Neural cell (in vitro differentiated cells): ENCODE measurements around the gene STX5. TPM values are rescaled to one million over a fixed set of nuclear protein-coding genes. Genes with fewer than 3 reads are reported as not detected.

ENCODE experiments used
- H2AFZ ChIP-seq: fragments of 200-600, 300-800 bp; sonication (generic), shearing (Covaris generic); 2 replicates; pipeline ENCODE4 v1.6.0; 2014; ENCODE audit warnings: low read depth, mild to moderate bottlenecking, antibody characterized with exemption, low read length, moderate library complexity
- H3F3A ChIP-seq: fragments of 200-600 bp; shearing (Covaris generic); 2 replicates; pipeline ENCODE4 v1.6.1; 2016; ENCODE audit warnings: mild to moderate bottlenecking, moderate library complexity, mixed read lengths, antibody characterized with exemption, low read length; ENCODE audit not compliant: insufficient read depth, poor library complexity, severe bottlenecking
- H3K27ac ChIP-seq: fragments of 200-600, 300-800 bp; sonication (generic), shearing (Covaris generic); 2 replicates; pipeline ENCODE4 v1.5.1; 2014; ENCODE audit warnings: mild to moderate bottlenecking, low read length, moderate library complexity
- H3K27me3 ChIP-seq: fragments of 300-800, 200-600 bp; sonication (generic), shearing (Covaris generic); 2 replicates; pipeline ENCODE4 v1.6.0; 2014; ENCODE audit warnings: mild to moderate bottlenecking, low read depth, low read length, moderate library complexity; ENCODE audit not compliant: insufficient read depth
- H3K36me3 ChIP-seq: fragments of 300-800, 200-600 bp; sonication (generic), shearing (Covaris generic); 2 replicates; pipeline ENCODE4 v1.5.1; 2014; ENCODE audit warnings: mild to moderate bottlenecking, antibody characterized with exemption, low read length, moderate library complexity; ENCODE audit not compliant: insufficient read depth
- H3K4me2 ChIP-seq: fragments of 300-800, 200-600 bp; sonication (generic), shearing (Covaris generic); 2 replicates; pipeline ENCODE4 v1.6.0; 2014; ENCODE audit warnings: mild to moderate bottlenecking, low read length
- H3K4me3 ChIP-seq: fragments of 300-800, 200-600 bp; sonication (generic), shearing (Covaris generic); 2 replicates; pipeline ENCODE4 v1.5.1; 2014; ENCODE audit warnings: mild to moderate bottlenecking, low read length, moderate library complexity
- H3K79me2 ChIP-seq: fragments of 200-600 bp; shearing (Covaris generic); replicated peaks from 2 replicates; pipeline ENCODE4 v1.6.0; 2014; ENCODE audit warnings: mild to moderate bottlenecking, low read length, moderate library complexity; ENCODE audit not compliant: insufficient read depth
- H3K9ac ChIP-seq: fragments of 300-800, 200-600 bp; sonication (generic), shearing (Covaris generic); 2 replicates; pipeline ENCODE4 v1.6.1; 2016; ENCODE audit warnings: mild to moderate bottlenecking, low read length, mixed read lengths
- H3K9me2 ChIP-seq: fragments of 200-600 bp; shearing (Covaris generic); 2 replicates; pipeline ENCODE4 v1.6.1; 2016; ENCODE audit warnings: mild to moderate bottlenecking, low read length, mixed read lengths; ENCODE audit not compliant: insufficient read depth
- H3K9me3 ChIP-seq: fragments of 200-600, 300-800 bp; sonication (generic), shearing (Covaris generic); 2 replicates; pipeline ENCODE4 v1.6.1; 2016; ENCODE audit warnings: mild to moderate bottlenecking, mixed run types, low read length, moderate library complexity, mixed read lengths
- H4K20me1 ChIP-seq: fragments of 200-600 bp; shearing (Covaris generic); 2 replicates; pipeline ENCODE4 v1.6.1; 2016; ENCODE audit warnings: mild to moderate bottlenecking, mixed run types; ENCODE audit not compliant: insufficient read depth
- CTCF ChIP-seq: fragments of 450-650 bp; IDR thresholded peaks from 2 replicates; pipeline ENCODE4 v1.5.1; 2014; ENCODE audit warnings: antibody characterized with exemption, mild to moderate bottlenecking, moderate library complexity; ENCODE audit not compliant: poor library complexity, severe bottlenecking
- EP300 ChIP-seq: fragments of 450-650 bp; conservative IDR thresholded peaks from 2 replicates; pipeline ENCODE4 v1.6.1; 2014; ENCODE audit warnings: antibody characterized with exemption, mild to moderate bottlenecking, moderate library complexity; ENCODE audit not compliant: poor library complexity, severe bottlenecking
- EZH2 ChIP-seq: fragments of 200-600, 300-800 bp; shearing (Covaris generic), sonication (generic); IDR thresholded peaks from 2 replicates; pipeline ENCODE4 v1.6.1; 2014; ENCODE audit warnings: antibody characterized with exemption, low read length, borderline replicate concordance, mild to moderate bottlenecking; ENCODE audit not compliant: insufficient read depth, poor library complexity, severe bottlenecking
- MXI1 ChIP-seq: fragments of 450-650 bp; conservative IDR thresholded peaks from 2 replicates; pipeline ENCODE4 v1.6.1; 2014; ENCODE audit warnings: antibody characterized with exemption, mild to moderate bottlenecking; ENCODE audit not compliant: poor library complexity, severe bottlenecking
- POLR2AphosphoS5 ChIP-seq: IDR thresholded peaks from 2 replicates; pipeline ENCODE4 v1.6.1; 2012
- RAD21 ChIP-seq: fragments of 450-650 bp; conservative IDR thresholded peaks from 2 replicates; pipeline ENCODE4 v1.6.1; 2014; ENCODE audit warnings: antibody characterized with exemption, mild to moderate bottlenecking, moderate library complexity
- REST ChIP-seq: IDR thresholded peaks from 2 replicates; pipeline ENCODE4 v1.6.1; 2012; ENCODE audit warnings: borderline replicate concordance
- SMC3 ChIP-seq: fragments of 450-650 bp; conservative IDR thresholded peaks from 2 replicates; pipeline ENCODE4 v1.6.1; 2014; ENCODE audit warnings: antibody characterized with exemption, mild to moderate bottlenecking, moderate library complexity; ENCODE audit not compliant: poor library complexity
- TAF1 ChIP-seq: IDR thresholded peaks from 2 replicates; pipeline ENCODE4 v1.6.1; 2012; ENCODE audit warnings: low read depth
- polyA plus RNA-seq: library from polyadenylated mRNA; depleted of rRNA; stranded (reverse); fragments of >200 nt; gene quantifications from 2 replicates; pipeline ENCODE4 v1.2.3, GENCODE V29; 2014

STX5 gene
- polyA plus RNA-seq, 1 donor from 2014 or later = 28.5 TPM

GRCh38 chr11:62850911-62851806 lies 19.3 kb upstream of the STX5 start:
- H3K9me3 ChIP-seq = no peaks in the 10 kb centered on the region
- H2AFZ ChIP-seq = no peak overlapping the region
- H3K4me2 ChIP-seq = no peak overlapping the region
- H3K4me3 ChIP-seq = no peak overlapping the region
- TF ChIP-seq SMC3 (no peak), CTCF (no peak), EZH2 (no peak), TAF1 (no peak), REST (no peak)
- peaks cover 16% of the 10 kb centered on the region for H3K36me3 ChIP-seq
- no peaks in the 10 kb centered on the region for H3K27me3 ChIP-seq
- H3K27ac ChIP-seq = no peak overlapping the region
- H3K9ac ChIP-seq = no peak overlapping the region
- peaks cover 10% of the 10 kb centered on the region for H3F3A ChIP-seq
- H4K20me1 ChIP-seq = no peaks in the 10 kb centered on the region
- no peaks in the 10 kb centered on the region for H3K9me2 ChIP-seq
- peaks cover 31% of the 10 kb centered on the region for H3K79me2 ChIP-seq

GRCh38 chr11:62847767-62848314 lies 16.0 kb upstream of the STX5 start:
- H3K36me3 ChIP-seq = peaks cover 3% of the 10 kb centered on the region
- no peaks in the 10 kb centered on the region for H4K20me1 ChIP-seq
- H3K27ac ChIP-seq = no peak overlapping the region
- H3F3A ChIP-seq = peaks cover 2% of the 10 kb centered on the region
- peaks cover 3% of the 10 kb centered on the region for H3K79me2 ChIP-seq
- TF ChIP-seq EZH2 = no peak
- TF ChIP-seq MXI1 = no peak
- no peak for TF ChIP-seq EP300
- TF ChIP-seq TAF1 = no peak
- TF ChIP-seq CTCF = no peak
- no peak for TF ChIP-seq SMC3
- TF ChIP-seq REST = no peak
- TF ChIP-seq RAD21 = no peak
- no peak for TF ChIP-seq POLR2AphosphoS5
- H3K9me2 ChIP-seq = no peaks in the 10 kb centered on the region
- no peaks in the 10 kb centered on the region for H3K9me3 ChIP-seq
- H3K9ac ChIP-seq = no peak overlapping the region
- no peaks in the 10 kb centered on the region for H3K27me3 ChIP-seq
- H2AFZ ChIP-seq = no peak overlapping the region
- H3K4me2 ChIP-seq = no peak overlapping the region
- no peak overlapping the region for H3K4me3 ChIP-seq
